GM18511 (cell line): ENCODE results near the gene IL1RAP.
A peak's percentile ranks its signal among the peaks of the same experiment; 100 is the strongest.

Experiments
- ATAC-seq: cut with Tn5 transposase; IDR thresholded peaks from one replicate; pipeline ENCODE4 v1.9.1; 2021; ENCODE audit warnings: mild to moderate bottlenecking, moderate library complexity; ENCODE audit not compliant: unreplicated experiment

The IL1RAP gene

GRCh38 chr3:190568036-190568435 is 54.2 kb downstream of the IL1RAP start:
- ATAC-seq = no peak

GRCh38 chr3:190574473-190574872 is 60.6 kb downstream of the IL1RAP start:
- ATAC-seq = no peak

- ATAC-seq = no peak
These were observed 61.7 kb downstream of the IL1RAP start for GRCh38 chr3:190575437-190576185.

- ATAC-seq = no peak
These were observed 63.3 kb downstream of the IL1RAP start for GRCh38 chr3:190577225-190577624.

GRCh38 chr3:190579514-190580137 is 65.7 kb downstream of the IL1RAP start:
- no peak for ATAC-seq

- no peak for ATAC-seq
These were observed 66.5 kb downstream of the IL1RAP start for GRCh38 chr3:190580417-190580816.

GRCh38 chr3:190581041-190581541 is 67.2 kb downstream of the IL1RAP start:
- no peak for ATAC-seq

- ATAC-seq = no peak
These were observed 68.8 kb downstream of the IL1RAP start for GRCh38 chr3:190582667-190583066.

- ATAC-seq = peak; percentile 25
These were observed 72.1 kb downstream of the IL1RAP start for GRCh38 chr3:190585805-190586630.

- peak; percentile 81 for ATAC-seq
These were observed 72.7 kb downstream of the IL1RAP start for GRCh38 chr3:190586631-190587011.

- no peak for ATAC-seq
These were observed 74.7 kb downstream of the IL1RAP start for GRCh38 chr3:190588570-190588969.

- ATAC-seq = no peak
These were observed 75.4 kb downstream of the IL1RAP start for GRCh38 chr3:190589326-190589725.

- no peak for ATAC-seq
These were observed 77.2 kb downstream of the IL1RAP start for GRCh38 chr3:190591080-190591479.

- no peak for ATAC-seq
These were observed 79.2 kb downstream of the IL1RAP start for GRCh38 chr3:190593075-190593474.

GRCh38 chr3:190594171-190594570 is 80.3 kb downstream of the IL1RAP start:
- ATAC-seq = no peak

- ATAC-seq = no peak
These were observed 81.4 kb downstream of the IL1RAP start for GRCh38 chr3:190595179-190595795.

- ATAC-seq = no peak
These were observed 81.9 kb downstream of the IL1RAP start for GRCh38 chr3:190595807-190596206.

GRCh38 chr3:190596349-190597285 is 82.7 kb downstream of the IL1RAP start:
- ATAC-seq = no peak

GRCh38 chr3:190597291-190597690 is 83.4 kb downstream of the IL1RAP start:
- no peak for ATAC-seq

- ATAC-seq = no peak
These were observed 87.7 kb downstream of the IL1RAP start for GRCh38 chr3:190601622-190602021.
